GM21825 (cell line): Measurements from ENCODE around the gene IL2RG.

ENCODE experiments used
- ATAC-seq: cut with Tn5 transposase; IDR thresholded peaks from one replicate; pipeline ENCODE4 v1.9.1; 2021; ENCODE audit warnings: mild to moderate bottlenecking, moderate library complexity; ENCODE audit not compliant: unreplicated experiment

The IL2RG gene

GRCh38 chrX:71109051-71109450 lies 2.3 kb downstream of the IL2RG start:
- no peak for ATAC-seq

GRCh38 chrX:71107762-71108360 lies 3.5 kb downstream of the IL2RG start:
- no peak for ATAC-seq

GRCh38 chrX:71107245-71107644 lies 4.1 kb downstream of the IL2RG start:
- no peak for ATAC-seq

- no peak for ATAC-seq
Observed at GRCh38 chrX:71106427-71106826, 5.0 kb downstream of the IL2RG start, which contains the start of gene CXorf65. Gene CXorf65 (minus strand): TSS chrX:71106740. CDS start chrX:71106556, 184 bp downstream.

- no peak for ATAC-seq
Observed at GRCh38 chrX:71105628-71106027, 5.7 kb downstream of the IL2RG start.

GRCh38 chrX:71103110-71103983 lies 8.0 kb downstream of the IL2RG start:
- ATAC-seq = no peak

- ATAC-seq = no peak
Observed at GRCh38 chrX:71102292-71102691, 9.1 kb downstream of the IL2RG start.

GRCh38 chrX:71100581-71101505 lies 10.5 kb downstream of the IL2RG start:
- no peak for ATAC-seq

GRCh38 chrX:71099736-71100135 lies 11.6 kb downstream of the IL2RG start:
- ATAC-seq = no peak

- ATAC-seq = no peak
Observed at GRCh38 chrX:71098951-71099506, 12.3 kb downstream of the IL2RG start.

- ATAC-seq = peak; percentile 37
Observed at GRCh38 chrX:71098302-71098701, 13.1 kb downstream of the IL2RG start.

GRCh38 chrX:71096760-71097032 lies 14.7 kb downstream of the IL2RG start:
- no peak for ATAC-seq

- peak; percentile 3 for ATAC-seq
Observed at GRCh38 chrX:71095981-71096759, 15.2 kb downstream of the IL2RG start.

GRCh38 chrX:71095555-71095980 lies 15.8 kb downstream of the IL2RG start, which contains the start of gene FOXO4:
Gene FOXO4 (plus strand): TSS chrX:71095851. CDS start chrX:71096529, 678 bp downstream.
- ATAC-seq = peak; percentile 87

GRCh38 chrX:71095033-71095432 lies 16.3 kb downstream of the IL2RG start:
- ATAC-seq = no peak

- ATAC-seq = no peak
Observed at GRCh38 chrX:71091263-71091662, 20.1 kb downstream of the IL2RG start.

GRCh38 chrX:71085900-71086299 lies 25.5 kb downstream of the IL2RG start:
- ATAC-seq = no peak

GRCh38 chrX:71082822-71083221 lies 28.6 kb downstream of the IL2RG start:
- no peak for ATAC-seq

- no peak for ATAC-seq
Observed at GRCh38 chrX:71082124-71082647, 29.2 kb downstream of the IL2RG start.
